ENCODE results near the gene ARL9. TPM values are rescaled to one million over a fixed set of nuclear protein-coding genes. Genes with fewer than 3 reads are reported as not detected.

The ARL9 gene
- 1 to 10 TPM in 1 of 4 donors, under 1 TPM in 2, not detected in 1; 0.60 to 1.5 (median 0.87) TPM for total RNA-seq

- Histone ChIP-seq H3K9me3 (no peaks in the 10 kb centered on the region), H3K36me3 (peaks cover 0 to 36% (median 0%) of the 10 kb centered on the region in 3 donors), H3K4me1 (peaks cover 0 to 16% (median 6%) of the 10 kb centered on the region in 4 donors), H3K4me3 (peak within 1 kb of the TSS; percentile 52 to 74 (median 56)), H3K27ac (peak within 1 kb of the TSS in 3 of 4 donors; percentile 51 to 73 (median 62)), H3K27me3 (peaks cover 0 to 6% of the 10 kb centered on the region in 2 donors)
- TF ChIP-seq POLR2A (IDR thresholded peaks at IDR 0.05), result no peak
- TF ChIP-seq CTCF (IDR thresholded peaks at IDR 0.05), result no peak
- TF ChIP-seq EP300 (IDR thresholded peaks at IDR 0.05), result no peak
- WGBS, 2 donors, result 2 to 4% methylated on average over 51 to 56 of the region's 56 CpGs
- peak in 1 of 2 donors; percentile 11 for DNase-seq (ENCODE audit: low spot score in 2 of 2)
Measured at GRCh38 chr4:56505269-56506130, at the start of gene ARL9. TSS of gene ARL9 (plus strand) at chr4:56505791. CDS start at chr4:56505863, 72 bp downstream.

GRCh38 chr4:56460085-56460484 lies 45.5 kb upstream of the ARL9 start:
- DNase-seq (ENCODE audit: low spot score in 2 of 2), result no peak
- Histone ChIP-seq H3K27ac (no peak overlapping the region), H3K4me1 (peaks cover 0 to 13% (median 5%) of the 10 kb centered on the region in 4 donors), H3K4me3 (no peak overlapping the region), H3K27me3 (no peaks in the 10 kb centered on the region), H3K36me3 (peaks cover 0 to 79% (median 0%) of the 10 kb centered on the region in 3 donors), H3K9me3 (no peaks in the 10 kb centered on the region)
- 72 to 74% methylated on average over 3 of the region's 3 CpGs for WGBS, 2 donors
- no peak for TF ChIP-seq CTCF (IDR thresholded peaks at IDR 0.05)
- no peak for TF ChIP-seq EP300 (IDR thresholded peaks at IDR 0.05)
- TF ChIP-seq POLR2A (IDR thresholded peaks at IDR 0.05), result no peak

- Histone ChIP-seq H3K9me3 (no peaks in the 10 kb centered on the region), H3K4me3 (no peak overlapping the region), H3K36me3 (peaks cover 0 to 60% (median 0%) of the 10 kb centered on the region in 3 donors), H3K27ac (no peak overlapping the region), H3K4me1 (peaks cover 0 to 24% (median 18%) of the 10 kb centered on the region in 4 donors), H3K27me3 (no peaks in the 10 kb centered on the region)
- TF ChIP-seq POLR2A (IDR thresholded peaks at IDR 0.05), result no peak
- TF ChIP-seq EP300 (IDR thresholded peaks at IDR 0.05), result no peak
- no peak for TF ChIP-seq CTCF (IDR thresholded peaks at IDR 0.05)
- DNase-seq (ENCODE audit: low spot score in 2 of 2), result no peak
Measured at GRCh38 chr4:56462157-56462556, 43.4 kb upstream of the ARL9 start.

GRCh38 chr4:56463711-56464110 lies 41.9 kb upstream of the ARL9 start:
- TF ChIP-seq CTCF (IDR thresholded peaks at IDR 0.05) (no peak), POLR2A (IDR thresholded peaks at IDR 0.05) (no peak), EP300 (IDR thresholded peaks at IDR 0.05) (no peak)
- Histone ChIP-seq H3K4me1 (peaks cover 0 to 28% (median 19%) of the 10 kb centered on the region in 4 donors), H3K27me3 (no peaks in the 10 kb centered on the region), H3K27ac (no peak overlapping the region), H3K4me3 (no peak overlapping the region), H3K9me3 (no peaks in the 10 kb centered on the region), H3K36me3 (peaks cover 0 to 45% (median 0%) of the 10 kb centered on the region in 3 donors)
- 83 to 90% methylated on average over 5 of the region's 5 CpGs for WGBS, 2 donors
- no peak for DNase-seq (ENCODE audit: low spot score in 2 of 2)

GRCh38 chr4:56464581-56464980 lies 41.0 kb upstream of the ARL9 start:
- DNase-seq (ENCODE audit: low spot score in 2 of 2), result no peak
- Histone ChIP-seq H3K9me3 (no peaks in the 10 kb centered on the region), H3K36me3 (peaks cover 0 to 38% (median 0%) of the 10 kb centered on the region in 3 donors), H3K4me3 (no peak overlapping the region), H3K27ac (no peak overlapping the region), H3K27me3 (no peaks in the 10 kb centered on the region), H3K4me1 (peaks cover 0 to 37% (median 23%) of the 10 kb centered on the region in 4 donors)
- 70 to 74% methylated on average over 3 of the region's 3 CpGs for WGBS, 2 donors
- TF ChIP-seq POLR2A (IDR thresholded peaks at IDR 0.05), result no peak
